HG02759 (cell line): ENCODE data around the gene FHIT.

ENCODE experiments used
- ATAC-seq: cut with Tn5 transposase; IDR thresholded peaks from one replicate; pipeline ENCODE4 v1.9.1; 2021; ENCODE audit warnings: mild to moderate bottlenecking, moderate library complexity; ENCODE audit not compliant: unreplicated experiment

FHIT gene

GRCh38 chr3:60867200-60867599 lies 384.1 kb downstream of the FHIT start:
- ATAC-seq = no peak

GRCh38 chr3:60856257-60857046 lies 394.8 kb downstream of the FHIT start:
- no peak for ATAC-seq

- no peak for ATAC-seq
Measured at GRCh38 chr3:60855250-60855649, 396.0 kb downstream of the FHIT start.

GRCh38 chr3:60854791-60855190 lies 396.5 kb downstream of the FHIT start:
- ATAC-seq = no peak

- ATAC-seq = no peak
Measured at GRCh38 chr3:60847791-60848190, 403.5 kb downstream of the FHIT start.

- ATAC-seq = no peak
Measured at GRCh38 chr3:60844256-60844655, 407.0 kb downstream of the FHIT start.

GRCh38 chr3:60841355-60841754 lies 409.9 kb downstream of the FHIT start:
- ATAC-seq = no peak

GRCh38 chr3:60839246-60839645 lies 412.0 kb downstream of the FHIT start:
- ATAC-seq = no peak

- no peak for ATAC-seq
Measured at GRCh38 chr3:60835796-60836195, 415.5 kb downstream of the FHIT start.

- no peak for ATAC-seq
Measured at GRCh38 chr3:60829058-60829457, 422.2 kb downstream of the FHIT start.

- no peak for ATAC-seq
Measured at GRCh38 chr3:60827666-60828065, 423.6 kb downstream of the FHIT start.

GRCh38 chr3:60826511-60826910 lies 424.7 kb downstream of the FHIT start:
- no peak for ATAC-seq

- peak; percentile 65 for ATAC-seq
Measured at GRCh38 chr3:60812502-60812901, 438.8 kb downstream of the FHIT start.

- ATAC-seq = no peak
Measured at GRCh38 chr3:60810881-60811280, 440.4 kb downstream of the FHIT start.

- ATAC-seq = no peak
Measured at GRCh38 chr3:60809857-60810610, 441.2 kb downstream of the FHIT start.

GRCh38 chr3:60803216-60804173 lies 447.8 kb downstream of the FHIT start:
- ATAC-seq = no peak

GRCh38 chr3:60801307-60801706 lies 449.9 kb downstream of the FHIT start:
- no peak for ATAC-seq

- no peak for ATAC-seq
Measured at GRCh38 chr3:60798456-60798855, 452.8 kb downstream of the FHIT start.

- no peak for ATAC-seq
Measured at GRCh38 chr3:60792249-60792852, 458.9 kb downstream of the FHIT start.

- ATAC-seq = no peak
Measured at GRCh38 chr3:60788185-60788584, 463.1 kb downstream of the FHIT start.

GRCh38 chr3:60781935-60782334 lies 469.3 kb downstream of the FHIT start:
- ATAC-seq = no peak
